Duodenal mucosa (tissue), 2 donors: ENCODE results near the gene MAGI3.

ENCODE experiments used
- H3K27ac ChIP-seq: one replicate; pipeline ENCODE4 v1.7.0; 2013; ENCODE audit warnings: low read depth, low read length
- H3K27me3 ChIP-seq, 2 donors: one replicate each; pipeline ENCODE4 v1.7.0; 2013; ENCODE audit warnings: low read length in 2 of 2, control low read depth in 1 of 2; ENCODE audit not compliant: insufficient read depth in 2 of 2, control insufficient read depth in 1 of 2
- H3K36me3 ChIP-seq, 2 donors: one replicate each; pipeline ENCODE4 v1.7.0; 2013; ENCODE audit warnings: low read length in 2 of 2, control low read depth in 1 of 2; ENCODE audit not compliant: insufficient read depth in 2 of 2, control insufficient read depth in 1 of 2
- H3K4me1 ChIP-seq, 2 donors: one replicate each; pipeline ENCODE4 v1.7.0; 2013; ENCODE audit warnings: low read length in 2 of 2, control low read depth in 1 of 2; ENCODE audit not compliant: insufficient read depth in 2 of 2, control insufficient read depth in 1 of 2
- H3K4me3 ChIP-seq, 2 donors: one replicate each; pipeline ENCODE4 v1.7.0; 2013; ENCODE audit warnings: low read length in 2 of 2, low read depth in 1 of 2
- H3K9ac ChIP-seq, 2 donors: one replicate each; pipeline ENCODE4 v1.7.0; 2013; ENCODE audit warnings: low read length in 2 of 2, low read depth in 1 of 2
- H3K9me3 ChIP-seq, 2 donors: one replicate each; pipeline ENCODE4 v1.7.0; 2013; ENCODE audit warnings: low read length in 2 of 2, control low read depth in 1 of 2; ENCODE audit not compliant: control insufficient read depth in 1 of 2

The MAGI3 gene

GRCh38 chr1:113388017-113388620 lies 2.2 kb upstream of the MAGI3 start:
- Histone ChIP-seq H3K36me3 (no peaks in the 10 kb centered on the region), H3K9ac (no peak overlapping the region), H3K4me1 (peaks cover 0 to 14% of the 10 kb centered on the region in 2 donors), H3K4me3 (no peak overlapping the region), H3K9me3 (no peaks in the 10 kb centered on the region), H3K27ac (no peak overlapping the region), H3K27me3 (no peaks in the 10 kb centered on the region)

- Histone ChIP-seq H3K9ac (peak overlapping the region; percentile 74 to 77), H3K4me3 (peak overlapping the region; percentile 85 to 86)
Observed at GRCh38 chr1:113388621-113389358, 1.5 kb upstream of the MAGI3 start.

DNA sequence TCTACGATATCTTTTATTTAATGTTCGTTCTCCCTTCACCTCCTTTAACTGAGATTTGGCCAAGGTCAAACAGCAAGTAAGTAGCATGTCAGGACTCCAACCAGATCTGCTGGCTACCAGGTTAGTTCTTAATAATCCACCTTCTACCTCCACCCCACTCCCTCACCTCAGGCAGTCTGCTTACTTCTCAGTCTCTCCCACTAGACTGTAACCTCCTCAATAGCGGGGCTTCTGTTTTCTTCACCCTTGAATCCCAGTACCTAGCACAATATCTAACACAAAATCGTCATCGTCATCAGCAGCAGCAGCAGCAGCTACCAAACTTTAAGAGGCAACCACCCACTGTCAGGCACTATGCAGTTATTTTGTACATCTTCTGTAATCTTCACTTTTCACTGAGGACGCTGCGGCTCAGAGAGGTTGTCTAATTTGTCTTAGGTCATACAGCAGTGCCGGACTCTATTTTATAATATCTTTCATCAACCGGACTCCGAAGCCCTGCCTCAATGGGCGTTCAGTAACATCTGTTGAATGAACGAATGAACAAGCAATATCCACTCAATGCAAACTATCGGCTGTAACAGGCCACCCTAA lies 859 bp upstream of the MAGI3 start:
- Histone ChIP-seq H3K9me3 (no peaks in the 10 kb centered on the region), H3K27ac (peak overlapping the region; percentile 74), H3K36me3 (no peaks in the 10 kb centered on the region), H3K9ac (peak overlapping the region; percentile 74 to 77), H3K4me3 (peak overlapping the region; percentile 85 to 86), H3K4me1 (peaks cover 0 to 17% of the 10 kb centered on the region in 2 donors), H3K27me3 (no peaks in the 10 kb centered on the region)

More at GRCh38 chr1:113388621-113389358, 1.5 kb upstream of the MAGI3 start:
- peak overlapping the region; percentile 74 for H3K27ac ChIP-seq
- H3K4me1 ChIP-seq = peaks cover 0 to 17% of the 10 kb centered on the region in 2 donors
- no peaks in the 10 kb centered on the region for H3K27me3 ChIP-seq
- no peaks in the 10 kb centered on the region for H3K36me3 ChIP-seq
- H3K9me3 ChIP-seq = no peaks in the 10 kb centered on the region

DNA sequence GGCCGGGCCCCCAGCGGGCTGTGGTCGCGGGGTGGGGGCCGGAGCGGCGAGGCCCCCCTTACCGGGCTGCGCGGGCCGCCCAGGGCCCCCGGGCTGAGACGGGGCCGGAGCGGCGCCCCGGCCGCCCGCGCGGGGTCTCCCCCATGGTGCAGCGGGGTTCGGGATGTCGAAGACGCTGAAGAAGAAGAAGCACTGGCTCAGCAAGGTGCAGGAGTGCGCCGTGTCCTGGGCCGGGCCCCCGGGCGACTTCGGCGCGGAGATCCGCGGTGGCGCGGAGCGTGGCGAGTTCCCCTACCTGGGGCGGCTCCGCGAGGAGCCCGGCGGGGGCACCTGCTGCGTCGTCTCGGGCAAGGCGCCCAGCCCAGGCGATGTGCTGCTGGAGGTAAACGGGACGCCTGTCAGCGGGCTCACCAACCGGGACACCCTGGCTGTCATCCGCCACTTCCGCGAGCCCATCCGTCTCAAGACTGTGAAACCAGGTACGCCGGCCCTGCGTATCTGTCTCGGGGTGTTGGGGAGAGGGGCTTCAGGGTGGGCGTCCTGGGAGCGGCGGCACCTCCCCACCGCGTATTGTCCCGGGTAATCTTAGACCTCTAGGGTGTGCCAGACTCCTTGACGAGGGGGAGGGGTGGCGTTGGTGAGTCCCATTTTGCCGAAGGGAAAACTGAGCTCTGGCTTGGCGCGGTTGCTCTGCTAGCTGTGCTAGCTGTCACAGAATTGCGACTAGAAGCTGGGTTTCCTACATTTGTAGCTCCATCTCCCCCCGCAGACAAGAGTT lies 745 bp downstream of the MAGI3 start:
- H3K4me3 ChIP-seq = peak overlapping the region; percentile 68 to 85
- H3K27me3 ChIP-seq = no peaks in the 10 kb centered on the region
- peaks cover 0 to 17% of the 10 kb centered on the region in 2 donors for H3K4me1 ChIP-seq
- H3K9ac ChIP-seq = peak overlapping the region; percentile 66 to 74
- no peaks in the 10 kb centered on the region for H3K9me3 ChIP-seq
- peak overlapping the region; percentile 73 for H3K27ac ChIP-seq
- H3K36me3 ChIP-seq = no peaks in the 10 kb centered on the region

GRCh38 chr1:113391649-113392271 lies 1.4 kb downstream of the MAGI3 start:
- no peaks in the 10 kb centered on the region for H3K36me3 ChIP-seq
- peak overlapping the region; percentile 66 to 74 for H3K9ac ChIP-seq
- no peak overlapping the region for H3K27ac ChIP-seq
- H3K4me1 ChIP-seq = peaks cover 0 to 17% of the 10 kb centered on the region in 2 donors
- H3K4me3 ChIP-seq = peak overlapping the region; percentile 68 to 85
- H3K27me3 ChIP-seq = no peaks in the 10 kb centered on the region
- no peaks in the 10 kb centered on the region for H3K9me3 ChIP-seq

GRCh38 chr1:113392541-113393128 lies 2.3 kb downstream of the MAGI3 start:
- Histone ChIP-seq H3K27me3 (no peaks in the 10 kb centered on the region), H3K36me3 (no peaks in the 10 kb centered on the region), H3K9ac (peak overlapping the region; percentile 2 to 74), H3K9me3 (no peaks in the 10 kb centered on the region), H3K4me1 (peaks cover 0 to 17% of the 10 kb centered on the region in 2 donors), H3K27ac (no peak overlapping the region), H3K4me3 (peak overlapping the region; percentile 68 to 85)

- Histone ChIP-seq H3K9ac (peak overlapping the region; percentile 4 to 47), H3K27me3 (no peaks in the 10 kb centered on the region), H3K36me3 (no peaks in the 10 kb centered on the region), H3K9me3 (no peaks in the 10 kb centered on the region), H3K27ac (peak overlapping the region; percentile 47), H3K4me3 (peak overlapping the region; percentile 54 to 66), H3K4me1 (peaks cover 4 to 15% of the 10 kb centered on the region in 2 donors)
Observed at GRCh38 chr1:113394043-113394862, 3.9 kb downstream of the MAGI3 start.

- H3K4me3 ChIP-seq = peak overlapping the region; percentile 43 to 66
- H3K4me1 ChIP-seq = peaks cover 4 to 11% of the 10 kb centered on the region in 2 donors
- H3K9ac ChIP-seq = peak overlapping the region; percentile 4 to 47
- H3K36me3 ChIP-seq = no peaks in the 10 kb centered on the region
- no peaks in the 10 kb centered on the region for H3K27me3 ChIP-seq
- H3K9me3 ChIP-seq = no peaks in the 10 kb centered on the region
- H3K27ac ChIP-seq = no peak overlapping the region
Observed at GRCh38 chr1:113394863-113395259, 4.5 kb downstream of the MAGI3 start.

- Histone ChIP-seq H3K27me3 (no peaks in the 10 kb centered on the region), H3K4me3 (no peak overlapping the region), H3K4me1 (peaks cover 4 to 11% of the 10 kb centered on the region in 2 donors), H3K27ac (no peak overlapping the region), H3K9ac (no peak overlapping the region), H3K36me3 (no peaks in the 10 kb centered on the region), H3K9me3 (no peaks in the 10 kb centered on the region)
Observed at GRCh38 chr1:113396102-113396501, 5.8 kb downstream of the MAGI3 start.
